ENCODE measurements around the gene FAM25G.
"Not testable (repeated sequence)": the region's sequence is repeated elsewhere in the genome, so short reads cannot be mapped to it uniquely, and the experiment has no call there.

The FAM25G gene

DNA sequence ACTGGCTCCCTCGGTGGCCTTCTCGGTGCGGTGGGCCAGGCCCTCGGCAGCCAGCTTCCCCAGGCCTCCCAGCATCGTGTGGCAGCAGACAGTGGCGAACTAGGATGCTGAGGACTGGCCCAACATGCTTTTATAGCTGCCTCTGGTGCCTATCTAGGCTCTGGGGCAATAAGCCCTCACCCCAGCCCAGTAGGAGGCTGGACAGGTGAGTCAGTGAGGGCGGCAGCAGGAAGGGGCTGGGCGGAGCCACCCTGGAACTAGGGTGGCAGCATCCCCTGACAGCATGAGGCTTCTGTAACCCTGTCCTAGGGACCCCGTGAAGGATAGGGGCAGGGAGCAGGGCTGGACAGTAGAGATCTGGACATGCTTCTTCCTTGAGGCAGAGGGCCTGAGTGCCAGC lies at the start of gene FAM25G:
Gene FAM25G (minus strand): TSS at position 101 of the 400 bp plus-strand sequence. CDS start 26 bp downstream, at position 75.
- not testable (repeated sequence) for DNase-seq, ATAC-seq

DNA sequence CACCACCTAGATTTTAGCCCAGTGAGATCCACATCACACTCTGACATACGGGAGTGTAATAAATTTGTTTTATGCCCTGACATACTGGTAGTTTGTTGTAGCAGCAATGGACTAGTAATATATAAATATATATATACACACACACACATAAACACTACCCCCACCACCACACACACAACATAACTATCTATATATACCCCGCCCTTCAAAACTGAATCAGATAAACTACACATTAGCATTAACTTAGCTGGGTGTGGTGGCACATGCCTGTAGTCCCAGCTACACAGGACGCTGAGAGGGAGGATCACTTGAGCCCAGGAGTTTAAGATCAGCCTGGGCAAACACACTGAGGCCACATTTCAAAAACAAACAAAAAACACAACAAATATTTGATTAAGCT lies 44.9 kb upstream of the FAM25G start:
- DNase-seq, ATAC-seq: not testable (repeated sequence)

GRCh38 chr10:47523475-47523874 lies 32.0 kb upstream of the FAM25G start, which contains the start of gene AGAP9:
Gene AGAP9 (minus strand): TSS chr10:47523638. CDS start chr10:47523526, 112 bp downstream.
- DNase-seq, ATAC-seq: not testable (repeated sequence)

DNA sequence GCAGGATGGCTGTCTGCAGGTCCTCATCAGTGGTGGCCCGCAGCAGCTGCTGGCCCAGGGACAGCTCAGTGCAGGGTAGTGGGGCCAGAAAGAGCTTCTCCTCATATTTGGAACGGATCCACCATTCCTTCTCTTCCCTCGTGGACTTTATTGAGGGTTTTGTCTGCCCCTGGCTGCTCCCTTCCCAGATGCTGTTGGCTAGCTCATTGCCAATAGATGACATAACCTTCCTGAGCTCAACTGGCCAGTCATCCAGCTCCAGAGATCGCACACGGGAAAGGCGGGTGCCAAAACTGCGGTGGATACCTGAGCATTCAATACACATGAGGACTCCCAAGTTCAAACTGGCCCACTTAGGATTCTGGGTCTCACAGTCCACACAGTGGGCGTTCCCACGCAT lies 10.8 kb upstream of the FAM25G start:
- ATAC-seq, DNase-seq: not testable (repeated sequence)

DNA sequence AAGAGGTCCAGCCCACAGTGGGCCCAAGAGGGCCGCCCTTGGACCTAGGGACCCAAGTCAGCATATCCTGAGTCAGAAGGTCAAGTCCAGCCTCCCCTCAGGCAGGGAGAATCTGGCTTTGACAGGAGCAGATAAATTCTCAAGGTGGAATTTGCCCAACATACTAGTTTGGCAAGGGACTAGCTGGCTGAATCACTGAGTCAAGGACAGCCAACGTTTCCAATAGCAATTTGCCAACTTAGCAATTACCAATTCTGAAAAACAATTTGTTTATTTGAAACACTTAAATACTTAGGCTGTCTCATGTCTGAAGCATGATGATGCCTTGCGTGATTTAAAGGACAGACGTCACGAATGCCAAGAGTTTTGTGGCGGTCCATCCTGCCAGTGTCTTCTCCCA lies 2.7 kb upstream of the FAM25G start:
- DNase-seq, ATAC-seq: not testable (repeated sequence)

GRCh38 chr10:47489630-47490029 lies 1.9 kb downstream of the FAM25G start:
- not testable (repeated sequence) for DNase-seq, ATAC-seq

GRCh38 chr10:47485943-47486342 lies 5.6 kb downstream of the FAM25G start:
- not testable (repeated sequence) for DNase-seq
- peak; percentile 45 for ATAC-seq

- ATAC-seq: not testable (repeated sequence)
These were observed 6.7 kb downstream of the FAM25G start for GRCh38 chr10:47484786-47485185.

DNA sequence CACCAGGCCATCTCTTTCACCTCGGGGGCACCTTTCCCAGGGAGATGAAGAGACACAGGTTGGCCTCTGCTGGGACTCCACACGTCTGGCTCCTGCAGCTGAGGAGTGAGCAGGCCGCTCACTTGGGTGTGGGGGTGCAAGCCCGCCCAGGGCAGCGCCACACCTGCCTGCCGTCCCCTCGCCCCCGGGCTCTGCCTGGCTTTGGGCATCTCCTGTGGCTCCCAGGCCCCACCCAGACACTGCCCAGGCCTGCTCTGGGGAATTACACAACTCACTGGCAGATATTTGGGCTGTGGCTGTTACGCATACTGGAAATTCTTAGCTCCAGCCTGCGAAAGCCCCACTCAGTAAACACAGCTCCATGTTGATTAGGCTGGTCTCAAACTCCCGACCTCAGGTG lies 7.6 kb downstream of the FAM25G start, which contains the start of gene ANXA8:
Gene ANXA8 (minus strand): TSS at position 193 of the 400 bp plus-strand sequence. CDS start 182 bp downstream, at position 11.
- DNase-seq, ATAC-seq: not testable (repeated sequence)

More at GRCh38 chr10:47484786-47485185, 6.7 kb downstream of the FAM25G start:
- not testable (repeated sequence) for DNase-seq

DNA sequence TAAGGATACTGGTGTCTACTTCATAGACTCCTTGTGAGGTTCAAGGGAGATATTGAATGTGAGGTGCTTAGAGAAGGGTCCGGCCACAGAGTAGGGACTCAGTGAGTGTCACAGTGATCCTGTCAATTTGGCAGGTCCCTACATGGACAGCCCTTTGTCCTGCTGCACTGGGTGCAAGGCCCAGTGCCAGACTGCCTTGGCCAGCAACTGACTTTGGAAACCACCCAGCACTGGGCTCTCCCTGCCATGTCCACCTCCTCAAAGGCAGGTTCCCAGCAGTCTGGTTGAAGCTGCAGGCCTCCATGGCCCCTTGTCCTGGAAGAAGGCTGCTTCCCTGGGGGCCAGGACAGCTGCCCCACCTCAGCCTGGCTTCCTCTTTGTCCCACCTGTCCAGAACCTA lies 9.1 kb downstream of the FAM25G start:
- DNase-seq, ATAC-seq: not testable (repeated sequence)

DNA sequence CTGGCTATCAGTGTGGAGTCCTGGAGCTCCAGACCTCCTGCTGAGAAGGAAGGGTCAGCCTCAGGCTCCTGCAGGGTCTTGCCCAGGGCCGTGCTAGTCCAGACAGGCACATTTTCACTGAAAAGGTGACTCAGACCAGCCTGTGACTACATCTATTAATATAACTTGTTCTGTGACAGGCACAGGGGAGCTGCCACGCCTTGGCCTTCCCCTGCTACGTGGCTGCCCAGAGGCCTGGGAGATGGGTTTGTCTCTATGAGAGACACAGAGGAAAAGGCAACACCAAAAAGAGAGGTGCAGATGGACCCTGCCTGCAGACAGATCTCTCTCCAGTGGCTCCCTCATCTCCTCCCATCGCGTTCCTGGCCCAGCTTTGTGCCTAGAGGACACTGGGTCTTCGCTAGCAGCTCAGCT lies 9.7 kb downstream of the FAM25G start:
- not testable (repeated sequence) for DNase-seq, ATAC-seq

- ATAC-seq: peak; percentile 53
- not testable (repeated sequence) for DNase-seq
These were observed 10.2 kb downstream of the FAM25G start for GRCh38 chr10:47481182-47481766.

DNA sequence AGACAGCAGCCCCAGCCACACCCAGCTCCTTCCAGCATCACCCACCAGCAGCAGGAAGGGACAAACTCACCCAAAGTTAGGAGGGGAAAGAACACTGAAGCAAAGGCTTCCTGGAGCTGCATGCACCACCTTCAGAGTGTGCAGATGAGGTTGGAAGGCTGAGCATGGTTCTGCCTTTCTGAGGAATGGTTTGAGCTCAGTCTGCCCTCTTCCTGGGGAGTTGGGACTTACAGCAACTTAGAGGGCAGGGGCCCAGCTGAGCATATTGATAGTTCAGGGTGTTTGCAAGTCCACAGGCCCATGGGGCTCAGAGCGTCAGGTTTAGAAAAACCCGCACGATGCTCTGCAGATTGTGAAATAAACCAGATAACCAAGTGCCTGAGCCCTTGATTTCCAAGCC lies 11.4 kb downstream of the FAM25G start:
- not testable (repeated sequence) for ATAC-seq, DNase-seq

DNA sequence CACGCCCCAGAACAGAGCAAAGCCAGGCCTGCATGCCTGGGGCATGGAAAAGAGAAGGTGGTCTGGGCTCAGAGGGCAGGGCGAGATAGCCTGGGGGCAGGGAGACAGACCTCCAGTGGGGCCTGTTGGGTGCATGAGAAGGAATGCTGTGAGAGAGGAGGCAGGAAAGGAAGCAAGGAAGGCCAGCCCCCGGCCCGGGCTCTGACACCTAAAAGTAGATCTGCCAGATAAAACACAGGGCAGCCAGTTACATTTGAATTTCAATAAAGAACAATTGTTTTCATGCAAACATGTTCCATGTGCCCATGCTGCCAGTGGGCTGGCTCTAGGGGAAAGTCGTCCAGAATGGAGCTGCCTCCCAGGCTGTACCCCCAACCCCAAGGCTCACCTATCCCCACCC lies 13.4 kb downstream of the FAM25G start:
- DNase-seq, ATAC-seq: not testable (repeated sequence)

GRCh38 chr10:47477078-47477477 lies 14.4 kb downstream of the FAM25G start:
- ATAC-seq, DNase-seq: not testable (repeated sequence)

GRCh38 chr10:47475101-47475500 lies 16.4 kb downstream of the FAM25G start:
- ATAC-seq: not testable (repeated sequence)

DNA sequence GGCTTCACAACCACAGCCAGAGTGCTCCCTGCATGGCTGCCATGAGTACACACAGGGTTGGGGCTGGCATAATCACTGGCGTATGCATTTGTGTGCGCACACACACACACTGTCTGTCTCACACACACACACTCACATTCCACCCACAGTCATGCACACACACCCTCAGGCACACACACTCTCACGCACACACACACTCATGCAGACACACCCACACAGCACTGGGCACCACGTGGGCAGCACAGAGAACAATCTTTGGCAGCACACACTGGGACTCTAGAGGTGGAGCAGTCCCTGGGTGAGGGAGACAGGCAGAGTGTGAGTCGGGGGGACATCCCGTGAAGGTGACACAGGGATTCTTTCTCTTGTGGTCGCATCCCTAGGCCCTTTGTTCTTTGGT lies 18.0 kb downstream of the FAM25G start:
- not testable (repeated sequence) for DNase-seq, ATAC-seq

More at GRCh38 chr10:47475101-47475500, 16.4 kb downstream of the FAM25G start:
- not testable (repeated sequence) for DNase-seq

DNA sequence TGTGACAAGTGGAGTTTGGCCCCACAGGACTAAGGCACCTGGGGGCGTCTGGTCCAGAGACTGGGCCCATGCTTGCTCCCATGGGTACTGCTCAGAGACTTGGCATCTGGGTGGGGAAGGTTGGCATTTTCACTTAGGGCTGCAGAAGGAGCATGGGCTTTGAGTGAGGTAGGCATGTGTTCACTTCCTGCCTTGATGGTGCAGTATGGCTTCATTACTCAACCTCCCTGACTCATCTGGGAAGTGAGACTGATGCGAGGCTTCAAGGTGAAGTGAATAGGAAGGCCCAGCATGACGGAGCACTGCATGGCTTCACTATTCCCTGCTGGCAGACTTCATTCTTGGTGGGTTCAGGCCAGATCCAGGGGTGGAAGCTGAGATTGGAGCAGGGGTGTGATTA lies 18.9 kb downstream of the FAM25G start:
- not testable (repeated sequence) for DNase-seq
- peak; percentile 87 for ATAC-seq

GRCh38 chr10:47472072-47472471 lies 19.4 kb downstream of the FAM25G start:
- ATAC-seq, DNase-seq: not testable (repeated sequence)

DNA sequence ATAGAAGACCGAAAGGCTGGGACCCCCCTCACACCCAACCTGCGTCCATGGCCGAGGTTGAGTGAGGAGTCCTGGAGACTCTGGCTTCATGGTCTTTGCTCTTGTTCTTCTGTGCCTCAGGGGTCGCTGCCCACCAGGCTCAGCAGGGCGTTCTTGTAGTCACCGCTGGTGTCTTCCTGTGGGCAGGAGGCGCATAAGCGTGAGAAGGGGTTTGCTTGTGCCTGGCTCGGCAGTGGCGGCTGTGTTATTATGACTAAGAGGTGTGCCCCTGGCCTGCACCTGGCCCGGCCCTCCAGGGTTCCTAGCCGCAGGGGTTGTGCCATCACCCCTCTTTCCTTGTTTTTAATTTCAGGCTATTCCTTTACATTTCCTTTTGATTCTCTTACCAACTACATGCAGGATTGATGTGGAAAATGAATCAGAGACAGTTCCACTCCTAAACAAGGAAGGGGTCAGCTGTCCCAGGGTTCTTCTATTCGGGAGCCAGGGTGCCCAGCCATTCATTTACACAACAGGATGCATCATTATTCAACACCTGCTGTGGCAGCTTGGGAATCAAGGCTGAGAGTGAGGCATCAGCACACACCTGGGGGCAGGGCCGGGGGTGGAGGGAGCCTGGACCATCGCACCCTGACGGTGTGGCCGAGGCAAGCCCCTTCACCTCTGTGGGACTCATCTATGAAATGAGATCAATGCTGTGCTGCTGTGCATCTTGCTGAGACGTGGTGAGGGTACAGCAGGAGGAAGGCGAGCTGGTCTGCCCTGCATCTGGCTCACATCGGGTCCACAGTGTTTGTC lies 22.6 kb downstream of the FAM25G start:
- ATAC-seq, DNase-seq: not testable (repeated sequence)

DNA sequence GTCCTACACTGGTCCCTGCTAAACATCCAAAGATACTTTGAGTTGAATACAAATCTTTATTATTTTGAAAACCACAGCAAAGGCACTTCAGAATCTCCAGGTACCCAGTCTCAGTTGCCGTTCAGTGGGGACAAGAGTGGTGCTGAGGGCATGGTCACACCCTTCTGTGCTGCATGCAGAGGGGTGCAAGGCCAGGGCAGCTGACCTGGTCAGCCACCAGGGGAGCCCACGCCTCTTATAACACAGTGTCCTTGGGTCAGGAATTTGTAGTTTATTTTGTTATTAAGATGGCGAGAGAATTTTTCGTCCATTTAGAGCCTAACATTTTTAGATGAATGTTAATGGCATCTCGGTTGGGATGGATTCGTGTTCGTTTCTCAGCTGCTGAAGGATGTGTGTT lies 23.5 kb downstream of the FAM25G start:
- not testable (repeated sequence) for DNase-seq, ATAC-seq

- not testable (repeated sequence) for DNase-seq
These were observed 24.0 kb downstream of the FAM25G start for GRCh38 chr10:47467458-47467857.

More at GRCh38 chr10:47467458-47467857, 24.0 kb downstream of the FAM25G start:
- ATAC-seq: not testable (repeated sequence)
